Ascending aorta (tissue), 2 donors: ENCODE results near the gene TYMP. TPM values are rescaled to one million over a fixed set of nuclear protein-coding genes. Genes with fewer than 3 reads are reported as not detected.

Experiments
- DNase-seq, 2 donors: peaks; one replicate each; pipeline ENCODE4 v3.0.0-alpha.2; 2019; ENCODE audit warnings: low spot score in 2 of 2
- H3K27ac ChIP-seq, 2 donors: fragments of 200-600 bp; sonication (generic); one replicate each; pipeline ENCODE4 v1.5.1; 2016 to 2017; ENCODE audit warnings: mild to moderate bottlenecking in 1 of 2
- H3K27me3 ChIP-seq: fragments of 200-600 bp; sonication (generic); one replicate; pipeline ENCODE4 v1.5.1; 2017
- H3K36me3 ChIP-seq, 2 donors: fragments of 200-600 bp; sonication (generic); one replicate each; pipeline ENCODE4 v1.5.1; 2016
- H3K4me1 ChIP-seq, 2 donors: fragments of 200-600 bp; sonication (generic); one replicate each; pipeline ENCODE4 v1.5.1; 2016 to 2017; ENCODE audit warnings: mild to moderate bottlenecking in 1 of 2
- H3K4me3 ChIP-seq, 2 donors: fragments of 200-600 bp; sonication (generic); one replicate each; pipeline ENCODE4 v1.5.1; 2016 to 2017; ENCODE audit warnings: mild to moderate bottlenecking in 1 of 2
- H3K9me3 ChIP-seq, 2 donors: fragments of 200-600 bp; sonication (generic); one replicate each; pipeline ENCODE4 v1.5.1; 2016
- CTCF ChIP-seq, 3 experiments: fragments of 200-600 bp in 2 of 3; fragments of 450-650 bp in 1 of 3; sonication (generic) in 2 of 3; IDR thresholded peaks; one replicate each; pipeline ENCODE4 v1.5.1; 2016 to 2019; ENCODE audit warnings: antibody characterized with exemption in 3 of 3, mild to moderate bottlenecking in 1 of 3, moderate library complexity in 1 of 3
- intact Hi-C: fragments of 100-400 bp; cut with DNase I; formaldehyde crosslinking; loops from one replicate; pipeline ENCODE4 v1.15.1; 2023
- total RNA-seq: library from RNA; depleted of rRNA; stranded (reverse); fragments of >200 nt; gene quantifications from one replicate; pipeline ENCODE4 v1.1.0, GENCODE V29; 2016

Gene TYMP
- total RNA-seq, 1 donor from 2014 or later = 150 TPM

- no peak for TF ChIP-seq CTCF (IDR thresholded peaks at IDR 0.05)
- Histone ChIP-seq H3K4me3 (no peak overlapping the region), H3K4me1 (peaks cover 0 to 2% of the 10 kb centered on the region in 2 donors), H3K36me3 (peaks cover 46 to 73% of the 10 kb centered on the region in 2 donors), H3K9me3 (no peaks in the 10 kb centered on the region), H3K27ac (no peak overlapping the region), H3K27me3 (no peaks in the 10 kb centered on the region)
- intact Hi-C loops = no loop called here
- DNase-seq = no peak
Observed at GRCh38 chr22:50519151-50519550, 10.7 kb downstream of the TYMP start.

DNA sequence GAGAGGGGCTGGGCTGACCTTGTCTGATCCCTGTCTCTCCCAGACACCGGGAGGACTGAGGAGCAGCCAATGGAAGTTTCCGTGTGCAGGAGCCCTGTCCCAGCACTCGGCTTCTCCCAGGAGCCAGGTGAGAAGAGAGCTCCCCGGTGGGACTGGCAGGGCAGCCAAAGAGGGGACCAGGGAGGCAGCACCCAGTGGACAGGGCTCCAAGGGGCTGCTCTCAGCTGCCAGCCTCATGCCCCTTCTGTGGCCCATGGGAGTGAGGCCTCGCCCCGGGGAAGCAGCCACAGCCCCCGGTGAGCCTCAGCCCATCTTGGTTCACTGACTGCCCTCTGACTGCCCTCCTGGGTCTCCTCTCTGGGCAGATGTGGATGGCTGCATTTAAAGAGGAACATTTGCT is 11.2 kb downstream of the TYMP start:
- H3K4me3 ChIP-seq = no peak overlapping the region
- intact Hi-C loops = no loop called here
- H3K9me3 ChIP-seq = no peaks in the 10 kb centered on the region
- no peak for TF ChIP-seq CTCF (IDR thresholded peaks at IDR 0.05)
- no peak overlapping the region for H3K27ac ChIP-seq
- H3K36me3 ChIP-seq = peaks cover 46 to 68% of the 10 kb centered on the region in 2 donors
- no peak for DNase-seq
- no peaks in the 10 kb centered on the region for H3K27me3 ChIP-seq
- H3K4me1 ChIP-seq = no peaks in the 10 kb centered on the region

GRCh38 chr22:50517495-50518260 is 12.1 kb downstream of the TYMP start:
- Histone ChIP-seq H3K9me3 (no peaks in the 10 kb centered on the region), H3K4me1 (no peaks in the 10 kb centered on the region), H3K4me3 (no peak overlapping the region), H3K27ac (no peak overlapping the region), H3K27me3 (no peaks in the 10 kb centered on the region), H3K36me3 (peaks cover 41 to 59% of the 10 kb centered on the region in 2 donors)
- intact Hi-C loops = no loop called here
- no peak for DNase-seq
- TF ChIP-seq CTCF (IDR thresholded peaks at IDR 0.05) = no peak

- no peaks in the 10 kb centered on the region for H3K4me1 ChIP-seq
- no peak for DNase-seq
- no peak overlapping the region for H3K4me3 ChIP-seq
- H3K9me3 ChIP-seq = no peaks in the 10 kb centered on the region
- TF ChIP-seq CTCF (IDR thresholded peaks at IDR 0.05) = no peak
- H3K27ac ChIP-seq = no peak overlapping the region
- H3K36me3 ChIP-seq = peaks cover 39 to 55% of the 10 kb centered on the region in 2 donors
- H3K27me3 ChIP-seq = no peaks in the 10 kb centered on the region
- intact Hi-C loops = no loop called here
Observed at GRCh38 chr22:50516891-50517290, 12.9 kb downstream of the TYMP start.

- Histone ChIP-seq H3K27me3 (no peaks in the 10 kb centered on the region), H3K36me3 (peaks cover 36 to 47% of the 10 kb centered on the region in 2 donors), H3K4me1 (no peaks in the 10 kb centered on the region), H3K9me3 (no peaks in the 10 kb centered on the region), H3K27ac (no peak overlapping the region), H3K4me3 (no peak overlapping the region)
- no peak for TF ChIP-seq CTCF (IDR thresholded peaks at IDR 0.05)
- DNase-seq = no peak
- intact Hi-C loops = no loop called here
Observed at GRCh38 chr22:50516068-50516467, 13.7 kb downstream of the TYMP start.
